SK-N-MC (cell line): ENCODE measurements around the gene TALDO1.

Experiments used
- EZH2 ChIP-seq: fragments of 200-600 bp; sonication (generic); IDR thresholded peaks from one replicate; pipeline ENCODE4 v1.6.1; 2017; ENCODE audit warnings: antibody characterized with exemption
- POLR2AphosphoS5 ChIP-seq: IDR thresholded peaks from 2 replicates; pipeline ENCODE4 v1.6.1; 2012; ENCODE audit warnings: mild to moderate bottlenecking, low read depth, low read length, borderline replicate concordance

DNA sequence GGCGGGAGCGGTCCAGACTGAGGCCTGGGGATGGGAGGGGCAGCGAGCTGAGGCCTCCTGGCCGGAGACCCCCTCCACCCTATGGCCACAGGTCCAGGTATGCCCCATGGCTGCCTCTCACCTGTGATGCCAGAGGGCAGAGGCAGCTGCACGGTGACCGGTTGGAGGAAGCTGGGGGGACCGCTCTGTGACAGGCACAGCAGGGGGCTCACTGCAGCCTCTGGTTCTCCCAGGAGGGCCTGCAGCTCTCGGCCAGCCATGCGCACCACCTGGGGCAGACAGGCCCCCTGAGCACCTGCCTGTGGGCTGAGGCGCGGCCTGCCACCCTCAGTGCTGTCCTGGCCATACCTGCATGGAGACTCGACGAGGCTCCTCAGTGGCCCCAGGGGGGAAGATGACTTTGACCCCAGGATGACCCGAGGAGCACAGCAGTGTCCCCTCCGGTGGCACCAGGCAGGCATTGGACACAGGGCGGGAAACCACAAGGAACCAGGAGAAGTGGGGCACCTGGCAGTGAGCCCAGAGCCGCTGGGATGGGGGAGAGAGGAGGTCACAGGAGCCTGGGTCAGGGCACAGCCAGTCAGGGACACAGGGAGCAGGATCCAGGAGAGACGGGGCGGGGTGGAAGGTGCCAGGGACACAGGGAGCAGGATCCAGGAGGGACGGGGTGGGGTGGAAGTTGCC is 54.0 kb downstream of the TALDO1 start:
- TF ChIP-seq EZH2 (no peak), POLR2AphosphoS5 (no peak)
